K562 (cell line): ENCODE measurements around the gene GNG11. TPM values are rescaled to one million over a fixed set of nuclear protein-coding genes. Genes with fewer than 3 reads are reported as not detected.

ENCODE experiments used
- ATAC-seq: fragments of 200-7000 bp; cut with Tn5 transposase; 3 replicates; pipeline ENCODE4 v1.9.1; 2020; ENCODE audit warnings: moderate library complexity
- BruUV-seq: library from RNA; stranded (reverse); fragments of 400-500 nt; replicated peaks from 2 replicates; lab custom pipeline; 2021; lab: Mats Ljungman, UMichigan
- CTCF ChIA-PET: fragments of 300-600 bp; formaldehyde crosslinking; extraction: SDS; loops from one replicate; lab custom pipeline; 2021; ENCODE audit warnings: low intra/inter-chr PET ratio; lab: Yijun Ruan, JAX
- POLR2A ChIA-PET: fragments of 300-600, 350-650 bp; sonication (Branson Sonifier 250); formaldehyde crosslinking; extraction: SDS; loops from one replicate; lab custom pipeline; 2021; ENCODE audit warnings: antibody characterized with exemption, inconsistent platforms; lab: Yijun Ruan, JAX
- DNase-seq, 4 experiments: peaks; one replicate each; pipeline versions ENCODE4 v3.0.0 to v3.0.0-alpha.2; 2011 to 2018; ENCODE audit warnings: low spot score in 3 of 4, mixed read lengths in 3 of 4; ENCODE audit errors: extremely low read depth in 1 of 4
- FAIRE-seq: peaks from 2 replicates; lab custom pipeline; 2011; peaks lifted over from hg19 to GRCh38; lab: Jason Lieb, UNC
- H2AFZ ChIP-seq: 2 replicates; pipeline ENCODE4 v1.6.0; 2011; ENCODE audit warnings: low read depth, low read length, control low read depth, inconsistent platforms
- H3K27ac ChIP-seq: fragments of 200-600 bp; 3 replicates; pipeline ENCODE4 v1.8.0; 2011; ENCODE audit warnings: low read depth, mild to moderate bottlenecking, control low read depth, inconsistent platforms, low read length, moderate library complexity, mixed read lengths; ENCODE audit errors: extremely low read depth
- H3K27me3 ChIP-seq, 2 experiments: fragments of 300-600 bp in 1 of 2; 2 replicates in 1 of 2; 3 replicates in 1 of 2; pipeline versions ENCODE4 v1.6.0 to v1.8.0; 2011; ENCODE audit warnings: inconsistent platforms in 2 of 2, low read length in 2 of 2, mild to moderate bottlenecking in 1 of 2, mixed read lengths in 1 of 2, moderate library complexity in 1 of 2; ENCODE audit not compliant: control insufficient read depth in 2 of 2, insufficient read depth in 2 of 2
- H3K36me3 ChIP-seq: fragments of 300-600 bp; 3 replicates; pipeline ENCODE4 v1.8.0; 2011; ENCODE audit warnings: mild to moderate bottlenecking, low read length, inconsistent platforms; ENCODE audit not compliant: control insufficient read depth, insufficient read depth
- H3K4me1 ChIP-seq, 2 experiments: fragments of 200-600 bp in 1 of 2; replicated peaks in 1 of 2; 2 replicates in 1 of 2; 3 replicates in 1 of 2; pipeline versions ENCODE4 v1.5.1 to v1.8.0; 2011; ENCODE audit warnings: inconsistent platforms in 2 of 2, low read length in 2 of 2, mild to moderate bottlenecking in 1 of 2, mixed read lengths in 1 of 2, moderate library complexity in 1 of 2; ENCODE audit not compliant: control insufficient read depth in 2 of 2, insufficient read depth in 2 of 2
- H3K4me2 ChIP-seq: 2 replicates; pipeline ENCODE4 v1.6.1; 2011; ENCODE audit warnings: low read length, control low read depth, inconsistent platforms, mixed read lengths; ENCODE audit not compliant: insufficient read depth
- H3K4me3 ChIP-seq: fragments of 200-600 bp; sonication (generic), shearing (Covaris generic); 2 replicates; pipeline ENCODE4 v1.5.1; 2016; ENCODE audit warnings: control low read depth, inconsistent platforms
- H3K79me2 ChIP-seq: fragments of 200-600 bp; 3 replicates; pipeline ENCODE4 v1.8.0; 2011; ENCODE audit warnings: low read length, inconsistent platforms; ENCODE audit not compliant: control insufficient read depth, insufficient read depth
- H3K9ac ChIP-seq, 2 experiments: 2 replicates each; pipeline versions ENCODE4 v1.6.0 to v1.6.1; 2011; ENCODE audit warnings: low read depth in 2 of 2, low read length in 2 of 2, control low read depth in 1 of 2, inconsistent platforms in 1 of 2, mild to moderate bottlenecking in 1 of 2, mixed read lengths in 1 of 2; ENCODE audit not compliant: insufficient read depth in 1 of 2
- H3K9me1 ChIP-seq: one replicate; pipeline ENCODE4 v1.6.0; 2011; ENCODE audit warnings: inconsistent platforms, mild to moderate bottlenecking, low read length, moderate library complexity; ENCODE audit not compliant: control insufficient read depth, insufficient read depth
- H3K9me3 ChIP-seq: replicated peaks from 2 replicates; pipeline ENCODE4 v1.5.1; 2011; ENCODE audit warnings: low read depth, low read length, inconsistent platforms; ENCODE audit not compliant: control insufficient read depth, insufficient read depth
- H4K20me1 ChIP-seq: replicated peaks from 2 replicates; pipeline ENCODE4 v1.6.1; 2011; ENCODE audit warnings: low read length, inconsistent platforms, mixed read lengths; ENCODE audit not compliant: control insufficient read depth, insufficient read depth
- CBFA2T2 ChIP-seq: fragments of 450-650 bp; conservative IDR thresholded peaks from 2 replicates; pipeline ENCODE4 v1.6.1; 2017; ENCODE audit warnings: mild to moderate bottlenecking
- CBX2 ChIP-seq: fragments of 200-600 bp; sonication (generic); IDR thresholded peaks from one replicate; pipeline ENCODE4 v1.6.1; 2012; ENCODE audit warnings: mild to moderate bottlenecking, low read length, inconsistent platforms; ENCODE audit not compliant: insufficient read depth, poor library complexity, severe bottlenecking
- DDX20 ChIP-seq: fragments of 450-650 bp; IDR thresholded peaks from 2 replicates; pipeline ENCODE4 v1.6.1; 2016; ENCODE audit warnings: missing genetic modification characterization, low read depth, mild to moderate bottlenecking, missing compliant biosample characterization, moderate library complexity
- EHMT2 ChIP-seq: fragments of 450-650 bp; IDR thresholded peaks from 2 replicates; pipeline ENCODE4 v1.6.1; 2018; ENCODE audit warnings: antibody characterized with exemption
- JUN ChIP-seq, 2 experiments: sonication (generic) in 1 of 2; formaldehyde crosslinking in 1 of 2; IDR thresholded peaks; 2 replicates each; pipeline versions ENCODE4 v1.6.1 to v1.8.0; 2012 to 2022; ENCODE audit warnings: borderline replicate concordance in 2 of 2, mild to moderate bottlenecking in 2 of 2, improper control_type of control experiment in 1 of 2, low read depth in 1 of 2, low read length in 1 of 2, missing genetic modification reagents in 1 of 2
- MCM5 ChIP-seq: fragments of 450-650 bp; IDR thresholded peaks from 2 replicates; pipeline ENCODE4 v1.6.1; 2016; ENCODE audit warnings: low read depth
- MYC ChIP-seq, 2 experiments: fragments of 250-450 bp in 1 of 2; sonication (Bioruptor Pico) in 1 of 2; IDR thresholded peaks; 2 replicates each; pipeline versions ENCODE4 v1.5.1 to v1.6.1; 2012 to 2021; ENCODE audit warnings: low read depth in 2 of 2, borderline replicate concordance in 1 of 2, improper control_type of control experiment in 1 of 2, low read length in 1 of 2, mild to moderate bottlenecking in 1 of 2, moderate library complexity in 1 of 2
- SIX5 ChIP-seq, 2 experiments: IDR thresholded peaks; 2 replicates each; pipeline ENCODE4 v1.6.1; 2011; ENCODE audit warnings: low read length in 2 of 2, borderline replicate concordance in 1 of 2, low read depth in 1 of 2, mild to moderate bottlenecking in 1 of 2, moderate library complexity in 1 of 2; ENCODE audit not compliant: insufficient read depth in 1 of 2
- SMAD4 ChIP-seq: fragments of 250-450 bp; sonication (Bioruptor Pico); conservative IDR thresholded peaks from 2 replicates; pipeline ENCODE4 v1.8.0; 2021; ENCODE audit warnings: inconsistent platforms, mild to moderate bottlenecking, moderate library complexity
- SRSF7 ChIP-seq: fragments of 200-400 bp; formaldehyde crosslinking; optimal IDR thresholded peaks from 2 replicates; pipeline ENCODE3; 2017; ENCODE audit warnings: mild to moderate bottlenecking, low read depth, low read length
- ZNF551 ChIP-seq: fragments of 250-450 bp; sonication (Bioruptor Pico); IDR thresholded peaks from 2 replicates; pipeline ENCODE4 v1.5.0; 2021; ENCODE audit warnings: mild to moderate bottlenecking, moderate library complexity
- WGBS: fragments of 100-300 bp; shearing (Covaris generic); methylation state at CpG from one replicate; pipeline ENCODE4 v1.1.6; 2016; ENCODE audit warnings: low coverage, mixed read lengths; ENCODE audit not compliant: insufficient coverage; ENCODE audit errors: missing lambda C conversion rate; 5-methylcytosine and 5-hydroxymethylcytosine counted together
- in situ Hi-C: fragments of 300-500 bp; cut with MboI; formaldehyde crosslinking; loops from 4 replicates; pipeline ENCODE4 v1.15.0; 2018; ENCODE audit warnings: inconsistent platforms, mixed read lengths
- intact Hi-C: fragments of 100-400 bp; cut with micrococcal nuclease; formaldehyde crosslinking; loops from 2 replicates; pipeline ENCODE4 v1.14.2; 2022
- polyA plus RNA-seq, 8 experiments: library from polyadenylated mRNA; depleted of rRNA in 4 of 8; stranded (reverse) in 5 of 8; unstranded in 3 of 8; fragments of >200 nt; fragmentation: Nextera tagmentation in 2 of 8; fragmentation: Illumina TruSeq in 1 of 8; extraction: Ambion mirVana in 2 of 8; extraction: Trizol in 1 of 8; gene quantifications; 2 replicates each; pipeline versions ENCODE4 v1.2.1 to v1.2.3, GENCODE V29; 2011 to 2014; ENCODE audit warnings: inconsistent platforms in 1 of 8, missing spikeins in 1 of 8
- total RNA-seq, 7 experiments: library from RNA; depleted of rRNA in 6 of 7; stranded (reverse); fragments of >200 nt in 6 of 7; fragmentation: Illumina TruSeq in 2 of 7; extraction: Trizol in 2 of 7; gene quantifications; 2 replicates each; pipeline versions ENCODE4 v1.2.1 to v1.2.3, GENCODE V29; 2011 to 2021; ENCODE audit warnings: low replicate concordance in 1 of 7
- TF ChIP-seq, protein P1 (sequence below): fragments of 450-650 bp; formaldehyde crosslinking; IDR thresholded peaks from 2 replicates; pipeline ENCODE4 v1.4.0; 2020; ENCODE audit warnings: mild to moderate bottlenecking, moderate library complexity
- TF ChIP-seq, protein P2 (sequence below): sonication (generic); formaldehyde crosslinking; IDR thresholded peaks from 2 replicates; pipeline ENCODE4 v1.8.0; 2022; ENCODE audit warnings: mild to moderate bottlenecking, missing genetic modification reagents
- TF ChIP-seq, protein P3 (sequence below): fragments of 250-450 bp; sonication (Bioruptor Pico); IDR thresholded peaks from 2 replicates; pipeline ENCODE4 v1.5.0; 2021; ENCODE audit warnings: mild to moderate bottlenecking, moderate library complexity

The GNG11 gene
- total and polyA plus RNA-seq, 9 of the 15 experiments (the other 6 are each of a cell fraction or from before 2014, with no cell fraction given): 0.06 TPM; not detected in 8

DNA sequence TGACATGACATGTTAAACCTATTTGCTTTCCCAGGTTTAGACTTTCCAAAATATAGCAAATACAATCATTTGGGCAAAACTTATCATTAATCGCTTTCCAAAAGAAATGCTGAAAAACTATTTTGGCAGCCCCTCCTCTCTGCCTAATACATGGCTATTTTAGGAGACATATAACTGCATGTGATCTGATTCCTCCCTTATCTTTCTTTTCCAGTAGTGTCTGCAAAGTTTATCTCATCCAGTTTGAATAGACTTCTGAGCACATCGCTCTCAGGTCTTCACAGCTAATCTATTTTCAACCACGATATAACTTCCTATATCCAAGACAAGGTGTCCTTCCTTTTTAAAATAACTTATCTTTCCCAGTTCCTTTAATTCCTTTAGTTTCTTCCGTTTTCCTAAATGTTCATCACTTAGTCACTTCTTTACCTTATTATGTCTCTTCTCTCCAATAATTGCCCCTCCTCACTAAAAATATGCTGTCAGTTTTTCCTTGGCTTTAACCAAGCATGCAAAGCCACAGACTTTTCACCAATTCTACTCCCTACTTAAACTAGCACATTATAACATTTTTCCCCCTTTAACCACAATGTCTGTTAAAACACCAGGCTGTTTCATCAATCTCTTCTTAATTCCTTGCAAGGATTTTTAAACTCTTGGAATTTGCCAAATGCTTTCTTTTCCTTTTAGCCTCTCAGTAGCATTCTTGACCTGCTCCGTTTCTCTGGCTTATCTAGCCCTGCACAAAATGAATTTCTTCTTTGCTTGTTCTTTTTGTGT is 24.4 kb downstream of the GNG11 start:
- no peak overlapping the region for H3K27ac ChIP-seq
- no peaks in the 10 kb centered on the region for H3K9me3 ChIP-seq
- POLR2A ChIA-PET: no interaction called here
- H3K9ac ChIP-seq: no peak overlapping the region
- DNase-seq: peak in 2 of 4 experiments; percentile 19 to 53
- H2AFZ ChIP-seq: no peak overlapping the region
- in situ Hi-C loops (no loop called here), intact Hi-C loops (no loop called here)
- no peak overlapping the region for H3K4me2 ChIP-seq
- WGBS: 0% methylated on average over 5 of the region's 5 CpGs
- no peaks in the 10 kb centered on the region for H3K27me3 ChIP-seq
- H3K36me3 ChIP-seq: no peaks in the 10 kb centered on the region
- no peaks in the 10 kb centered on the region for H4K20me1 ChIP-seq
- no peaks in the 10 kb centered on the region for H3K79me2 ChIP-seq
- H3K9me1 ChIP-seq: no peaks in the 10 kb centered on the region
- FAIRE-seq: peak; percentile 70
- H3K4me3 ChIP-seq: no peak overlapping the region
- BruUV-seq: no TSS peak
- peak; percentile 64 for ATAC-seq
- CTCF ChIA-PET: no interaction called here
- peaks cover 0 to 12% of the 10 kb centered on the region in 2 experiments; a peak in 2 of 5 replicates for H3K4me1 ChIP-seq
- TF ChIP-seq MYC (IDR thresholded peaks at IDR 0.05; ENCODE audit: low read depth, low read length) (no peak), MYC (CRISPR knock-in tag; IDR thresholded peaks at IDR 0.05; ENCODE audit: borderline replicate concordance, low read depth) (no peak), CBFA2T2 (peak; percentile 74), MCM5 (no peak), SMAD4 (peak; percentile 81), DDX20 (no peak), EHMT2 (no peak), CBX2 (no peak), SRSF7 (no peak), SIX5 (IDR thresholded peaks at IDR 0.05; ENCODE audit: borderline replicate concordance in 1 of 2, insufficient read depth in 1 of 2, low read depth in 1 of 2, low read length in 2 of 2) (no peak), JUN (IDR thresholded peaks at IDR 0.05; ENCODE audit: borderline replicate concordance, low read depth, low read length) (no peak), JUN (CRISPR knock-in tag; IDR thresholded peaks at IDR 0.05; ENCODE audit: borderline replicate concordance) (no peak), ZNF551 (CRISPR knock-in tag) (no peak)
- TF ChIP-seq, protein P1, sequence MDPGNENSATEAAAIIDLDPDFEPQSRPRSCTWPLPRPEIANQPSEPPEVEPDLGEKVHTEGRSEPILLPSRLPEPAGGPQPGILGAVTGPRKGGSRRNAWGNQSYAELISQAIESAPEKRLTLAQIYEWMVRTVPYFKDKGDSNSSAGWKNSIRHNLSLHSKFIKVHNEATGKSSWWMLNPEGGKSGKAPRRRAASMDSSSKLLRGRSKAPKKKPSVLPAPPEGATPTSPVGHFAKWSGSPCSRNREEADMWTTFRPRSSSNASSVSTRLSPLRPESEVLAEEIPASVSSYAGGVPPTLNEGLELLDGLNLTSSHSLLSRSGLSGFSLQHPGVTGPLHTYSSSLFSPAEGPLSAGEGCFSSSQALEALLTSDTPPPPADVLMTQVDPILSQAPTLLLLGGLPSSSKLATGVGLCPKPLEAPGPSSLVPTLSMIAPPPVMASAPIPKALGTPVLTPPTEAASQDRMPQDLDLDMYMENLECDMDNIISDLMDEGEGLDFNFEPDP (CRISPR knock-in tag): no peak
- TF ChIP-seq, protein P2, sequence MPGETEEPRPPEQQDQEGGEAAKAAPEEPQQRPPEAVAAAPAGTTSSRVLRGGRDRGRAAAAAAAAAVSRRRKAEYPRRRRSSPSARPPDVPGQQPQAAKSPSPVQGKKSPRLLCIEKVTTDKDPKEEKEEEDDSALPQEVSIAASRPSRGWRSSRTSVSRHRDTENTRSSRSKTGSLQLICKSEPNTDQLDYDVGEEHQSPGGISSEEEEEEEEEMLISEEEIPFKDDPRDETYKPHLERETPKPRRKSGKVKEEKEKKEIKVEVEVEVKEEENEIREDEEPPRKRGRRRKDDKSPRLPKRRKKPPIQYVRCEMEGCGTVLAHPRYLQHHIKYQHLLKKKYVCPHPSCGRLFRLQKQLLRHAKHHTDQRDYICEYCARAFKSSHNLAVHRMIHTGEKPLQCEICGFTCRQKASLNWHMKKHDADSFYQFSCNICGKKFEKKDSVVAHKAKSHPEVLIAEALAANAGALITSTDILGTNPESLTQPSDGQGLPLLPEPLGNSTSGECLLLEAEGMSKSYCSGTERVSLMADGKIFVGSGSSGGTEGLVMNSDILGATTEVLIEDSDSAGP (CRISPR knock-in tag): no peak
- TF ChIP-seq, protein P3, sequence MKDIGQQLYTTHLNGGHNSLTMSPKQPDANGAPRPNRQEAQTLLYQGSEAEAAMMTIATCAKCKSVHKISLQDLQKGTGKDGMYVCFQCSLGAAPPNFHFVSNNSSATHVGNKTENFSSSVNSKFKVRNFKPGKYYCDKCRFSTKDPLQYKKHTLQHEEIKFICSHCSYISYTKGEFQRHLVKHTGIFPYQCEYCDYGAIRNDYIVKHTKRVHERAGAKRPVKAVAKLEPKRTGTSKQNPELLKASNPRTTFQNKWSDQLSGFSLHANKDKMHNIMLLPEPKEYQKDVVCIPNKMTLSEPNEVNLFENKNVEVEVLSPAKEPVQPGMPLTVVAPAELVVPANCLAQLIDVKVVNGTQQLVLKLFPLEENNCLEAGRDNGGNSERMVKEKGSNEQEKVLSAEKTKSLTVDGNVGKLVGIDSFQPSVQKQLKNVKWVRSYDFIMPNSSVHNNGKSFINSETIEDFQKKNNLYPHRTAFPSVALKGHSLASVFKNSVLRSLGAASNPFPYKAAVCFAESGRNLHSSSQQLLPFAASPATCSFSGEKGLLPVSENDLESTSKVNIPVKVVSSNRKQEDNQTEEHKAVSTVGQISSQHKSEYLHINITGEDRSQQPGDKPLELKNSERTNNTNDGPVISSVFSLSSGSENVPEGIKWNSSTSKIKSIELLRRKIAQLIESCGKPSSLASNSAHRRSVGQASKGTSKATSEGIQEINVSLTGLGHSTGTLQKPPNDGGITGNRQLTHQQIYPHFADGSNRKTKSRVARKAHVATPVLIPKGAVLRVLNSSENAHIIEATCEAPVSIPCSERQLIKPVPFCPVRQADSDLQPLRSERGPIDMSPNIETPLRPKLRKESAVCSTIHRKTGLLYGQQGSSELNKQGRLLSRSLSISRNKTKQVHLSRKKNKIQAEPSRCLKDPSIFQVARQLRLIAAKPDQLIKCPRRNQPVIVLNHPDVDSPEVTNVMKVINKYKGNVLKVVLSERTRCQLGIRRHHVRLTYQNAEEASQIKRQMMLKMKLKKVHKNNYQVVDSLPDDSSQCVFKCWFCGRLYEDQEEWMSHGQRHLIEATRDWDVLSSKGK: no peak
